Measurements from ENCODE around the gene CEP20. TPM values are rescaled to one million over a fixed set of nuclear protein-coding genes. Genes with fewer than 3 reads are reported as not detected.

Gene CEP20
- total RNA-seq, 4 donors from 2014 or later, result 26.2 to 38.8 (median 32.0) TPM

DNA sequence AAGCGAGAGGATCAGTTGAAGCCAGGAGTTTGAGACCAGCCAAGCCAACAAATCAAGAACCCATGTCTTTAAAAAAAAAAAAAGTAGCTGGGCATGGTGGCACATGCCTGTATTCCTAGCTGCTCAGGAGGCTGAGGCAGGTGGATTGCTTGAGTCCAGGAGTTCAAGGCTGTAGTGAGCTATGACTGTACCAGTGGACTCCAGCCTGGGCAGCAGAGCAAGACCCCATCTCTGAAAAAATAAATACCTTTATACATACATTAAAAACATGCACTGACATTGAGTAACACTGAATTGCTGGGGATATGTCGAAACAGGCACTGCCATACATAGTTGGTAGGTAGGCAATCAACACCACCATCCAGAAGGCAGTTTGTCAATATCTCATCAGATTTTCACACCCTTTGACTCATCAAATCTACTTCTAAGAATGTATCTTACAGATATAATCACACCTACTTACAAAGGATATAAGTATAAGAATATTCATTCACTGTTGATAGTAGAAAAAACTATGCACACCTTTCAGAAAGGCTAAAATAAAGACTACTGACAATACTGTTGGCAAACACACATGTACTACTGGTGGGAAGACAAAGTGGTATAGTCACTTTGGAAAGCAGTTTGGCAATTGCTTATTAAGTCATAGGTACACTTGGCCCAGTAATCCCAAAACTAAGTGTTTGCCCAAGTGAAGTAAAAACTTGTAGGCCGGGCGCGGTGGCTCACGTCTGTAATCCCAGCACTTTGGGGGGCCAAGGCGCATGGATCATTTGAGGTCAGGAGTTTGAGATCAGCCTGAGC lies 6.4 kb upstream of the CEP20 start:
- TF ChIP-seq, protein P1, sequence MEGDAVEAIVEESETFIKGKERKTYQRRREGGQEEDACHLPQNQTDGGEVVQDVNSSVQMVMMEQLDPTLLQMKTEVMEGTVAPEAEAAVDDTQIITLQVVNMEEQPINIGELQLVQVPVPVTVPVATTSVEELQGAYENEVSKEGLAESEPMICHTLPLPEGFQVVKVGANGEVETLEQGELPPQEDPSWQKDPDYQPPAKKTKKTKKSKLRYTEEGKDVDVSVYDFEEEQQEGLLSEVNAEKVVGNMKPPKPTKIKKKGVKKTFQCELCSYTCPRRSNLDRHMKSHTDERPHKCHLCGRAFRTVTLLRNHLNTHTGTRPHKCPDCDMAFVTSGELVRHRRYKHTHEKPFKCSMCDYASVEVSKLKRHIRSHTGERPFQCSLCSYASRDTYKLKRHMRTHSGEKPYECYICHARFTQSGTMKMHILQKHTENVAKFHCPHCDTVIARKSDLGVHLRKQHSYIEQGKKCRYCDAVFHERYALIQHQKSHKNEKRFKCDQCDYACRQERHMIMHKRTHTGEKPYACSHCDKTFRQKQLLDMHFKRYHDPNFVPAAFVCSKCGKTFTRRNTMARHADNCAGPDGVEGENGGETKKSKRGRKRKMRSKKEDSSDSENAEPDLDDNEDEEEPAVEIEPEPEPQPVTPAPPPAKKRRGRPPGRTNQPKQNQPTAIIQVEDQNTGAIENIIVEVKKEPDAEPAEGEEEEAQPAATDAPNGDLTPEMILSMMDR (IDR thresholded peaks at IDR 0.05; ENCODE audit: low read depth), result no peak

DNA sequence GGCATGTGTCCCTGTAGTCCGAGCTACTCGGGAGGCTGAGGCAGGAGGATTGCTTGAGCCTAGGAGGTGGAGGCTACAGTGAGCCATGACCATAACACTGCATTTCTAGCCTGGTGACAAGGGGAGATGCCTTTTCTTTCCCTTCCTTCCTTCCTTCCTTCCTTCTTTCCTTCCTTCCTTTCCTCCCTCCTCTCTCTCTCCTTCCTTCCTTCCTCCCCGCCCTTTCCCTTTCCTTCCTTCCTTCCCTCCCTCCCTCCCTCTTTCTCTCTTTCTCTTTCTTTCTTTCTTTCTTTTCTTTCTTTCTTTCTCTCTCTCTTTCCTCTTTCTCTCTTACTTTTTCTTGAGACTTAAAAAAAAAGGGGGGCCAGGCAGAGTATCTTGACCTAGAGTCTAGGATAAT lies 3.1 kb upstream of the CEP20 start:
- TF ChIP-seq, protein P1 (IDR thresholded peaks at IDR 0.05; ENCODE audit: low read depth), result no peak

DNA sequence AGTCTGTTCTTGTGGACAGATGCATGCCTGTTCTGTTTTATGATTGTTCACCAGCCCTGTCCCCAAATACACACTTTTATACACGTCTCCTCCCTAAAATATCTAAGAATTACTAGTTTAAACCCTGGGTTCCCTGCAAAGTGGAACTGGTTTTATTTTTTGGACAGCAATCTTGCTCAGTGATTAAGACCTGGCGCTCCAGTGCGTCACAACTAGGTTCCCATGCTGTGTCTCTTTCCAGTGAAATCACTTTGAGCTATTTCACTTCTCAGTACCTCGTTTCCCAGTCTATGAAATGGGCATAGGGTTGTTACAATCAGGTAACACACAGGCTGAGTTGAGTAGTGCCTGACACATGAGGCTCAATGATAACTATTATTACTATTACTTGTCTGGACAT lies 1.1 kb downstream of the CEP20 start:
- TF ChIP-seq, protein P1 (IDR thresholded peaks at IDR 0.05; ENCODE audit: low read depth), result no peak

DNA sequence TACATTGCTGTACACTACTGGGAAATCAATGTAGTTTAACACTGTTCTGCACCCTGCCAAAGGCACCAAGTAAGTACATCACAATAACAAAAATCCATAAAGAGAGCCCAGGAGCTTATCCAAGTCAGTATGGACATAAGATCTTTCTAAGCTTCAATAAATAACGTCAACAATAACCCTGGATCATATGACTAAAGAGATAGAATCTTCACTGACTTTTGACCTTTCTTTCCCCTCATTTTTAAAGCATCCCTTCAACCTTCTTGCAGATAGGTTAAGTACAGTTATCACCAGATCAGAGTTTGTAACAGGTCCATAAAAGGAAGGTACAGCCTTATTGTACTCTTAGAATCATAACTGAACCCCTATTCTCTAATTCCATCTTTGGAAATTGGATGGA lies 2.3 kb downstream of the CEP20 start:
- TF ChIP-seq, protein P1 (IDR thresholded peaks at IDR 0.05; ENCODE audit: low read depth), result no peak

DNA sequence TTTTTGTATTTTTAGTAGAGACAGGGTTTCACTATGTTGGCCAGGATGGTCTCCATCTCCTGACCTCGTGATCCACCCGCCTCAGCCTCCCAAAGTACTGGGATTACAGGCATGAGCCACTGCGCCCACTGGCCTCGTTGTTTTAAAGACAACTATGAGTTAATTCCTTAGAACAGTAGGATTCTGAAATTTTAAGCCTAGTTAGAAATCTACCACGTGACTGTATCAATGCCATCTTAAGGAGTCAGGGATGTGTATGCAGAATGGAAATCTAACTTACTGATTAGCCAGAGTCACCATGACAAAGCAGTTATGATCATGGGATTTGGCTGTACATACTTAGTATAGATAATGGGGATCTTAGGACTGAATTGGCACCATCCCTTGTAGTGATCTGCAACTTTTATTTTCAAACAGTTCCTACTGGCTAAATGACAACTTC lies 2.8 kb downstream of the CEP20 start:
- TF ChIP-seq, protein P1 (IDR thresholded peaks at IDR 0.05; ENCODE audit: low read depth), result no peak

DNA sequence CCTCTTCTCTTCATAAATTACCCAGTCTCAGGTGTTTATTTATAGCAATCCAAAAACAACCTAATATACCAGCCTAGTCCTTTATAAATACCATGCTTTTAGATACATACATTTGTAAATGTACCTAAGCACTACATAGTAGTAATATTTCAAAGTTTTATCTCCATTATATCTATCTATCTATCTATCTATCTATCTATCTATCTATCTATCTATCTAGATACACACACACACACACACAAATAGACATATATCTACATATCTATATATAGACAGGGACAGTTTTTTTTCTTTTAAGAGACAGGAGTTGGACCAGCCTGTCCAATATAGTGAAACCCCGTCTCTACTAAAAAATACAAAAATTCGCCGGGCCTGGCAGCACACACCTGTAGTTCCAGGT lies 5.8 kb downstream of the CEP20 start:
- TF ChIP-seq, protein P1 (IDR thresholded peaks at IDR 0.05; ENCODE audit: low read depth), result no peak

DNA sequence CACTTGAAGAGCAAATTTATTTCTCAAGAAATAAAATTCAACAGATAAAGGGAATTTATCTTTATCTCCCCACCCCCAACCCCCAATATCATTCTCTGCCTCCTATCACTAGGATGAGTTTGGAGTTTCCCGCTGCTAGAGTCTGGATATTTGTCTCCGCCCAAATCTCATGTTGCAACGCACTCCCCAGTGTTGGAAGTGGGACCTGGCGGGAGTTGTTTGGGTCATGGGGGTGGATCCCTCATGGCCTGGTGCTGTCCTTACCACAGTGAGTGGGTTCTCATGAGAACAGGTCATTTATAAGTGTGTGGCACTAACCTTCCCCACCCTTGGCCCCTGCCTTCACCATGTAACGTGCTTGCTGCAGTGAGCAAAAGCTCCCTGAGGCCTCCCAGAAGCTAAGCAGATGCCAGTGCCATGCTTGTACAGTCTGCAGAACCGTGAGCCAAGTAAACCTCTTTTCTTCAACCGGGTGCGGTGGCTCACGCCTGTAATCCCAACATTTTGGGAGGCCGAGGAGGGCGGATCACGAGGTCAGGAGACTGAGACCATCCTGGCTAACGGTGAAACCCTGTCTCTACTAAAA lies 6.5 kb downstream of the CEP20 start:
- TF ChIP-seq, protein P1 (IDR thresholded peaks at IDR 0.05; ENCODE audit: low read depth), result no peak

All from subcutaneous adipose tissue (tissue), 4 donors.